Measurements from ENCODE around the gene CAPN11.

GRCh38 chr6:44149369-44150012 lies 9.1 kb upstream of the CAPN11 start:
- TF ChIP-seq LCOR (CRISPR knock-in tag; IDR thresholded peaks at IDR 0.05): no peak
- no peak for TF ChIP-seq CTCF (IDR thresholded peaks at IDR 0.05 in 2 of 3, conservative IDR thresholded peaks at IDR 0.05 in 1 of 3; ENCODE audit: insufficient read depth in 2 of 3, low read depth in 1 of 3, low read length in 3 of 3)
- TF ChIP-seq ARNT (IDR thresholded peaks at IDR 0.05): no peak
- no peak for TF ChIP-seq SOX6 (IDR thresholded peaks at IDR 0.05)
- TF ChIP-seq ZNF766 (CRISPR knock-in tag; conservative IDR thresholded peaks at IDR 0.05): no peak
- TF ChIP-seq EHMT2 (IDR thresholded peaks at IDR 0.05): no peak
- no peak for TF ChIP-seq U2AF1 (optimal IDR thresholded peaks at IDR 0.05; ENCODE audit: low read depth, low read length)
- TF ChIP-seq FOXM1 (IDR thresholded peaks at IDR 0.05; ENCODE audit: low read depth): no peak
- no peak for TF ChIP-seq FOXM1 (CRISPR knock-in tag; IDR thresholded peaks at IDR 0.05; ENCODE audit: low read depth)

Measured in K562 (cell line).